ENCODE data around the gene C2orf68. TPM values are rescaled to one million over a fixed set of nuclear protein-coding genes. Genes with fewer than 3 reads are reported as not detected.

C2orf68 gene
- total RNA-seq, 2 donors from 2014 or later = 8.9 to 11.1 TPM

DNA sequence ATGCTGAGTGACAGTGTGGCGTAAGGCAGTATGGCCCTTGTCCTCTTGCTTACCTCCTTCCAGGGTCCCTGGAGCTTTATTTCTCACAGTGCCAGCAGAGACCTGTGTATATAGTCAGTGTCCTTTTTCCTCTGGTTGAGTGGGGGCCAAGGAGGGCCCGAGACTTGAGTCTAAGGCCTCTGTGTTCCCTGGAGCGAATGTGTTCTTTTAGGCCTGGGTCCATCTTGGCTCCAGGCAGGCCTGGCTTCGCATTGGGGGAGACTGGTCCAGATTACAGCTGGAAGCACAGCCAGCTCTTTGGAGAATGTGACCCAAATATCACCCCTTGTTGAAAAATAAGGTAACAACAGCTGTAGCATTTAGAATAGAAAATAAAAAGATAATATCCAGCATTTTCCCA lies 22.7 kb downstream of the C2orf68 start:
- Histone ChIP-seq H3K27ac (peak overlapping the region; percentile 66 to 79), H3K9me3 (no peaks in the 10 kb centered on the region), H3K4me3 (no peak overlapping the region), H3K4me1 (peaks cover 4 to 81% of the 10 kb centered on the region in 2 donors), H3K27me3 (no peaks in the 10 kb centered on the region), H3K36me3 (no peaks in the 10 kb centered on the region)
- TF ChIP-seq, protein P1, sequence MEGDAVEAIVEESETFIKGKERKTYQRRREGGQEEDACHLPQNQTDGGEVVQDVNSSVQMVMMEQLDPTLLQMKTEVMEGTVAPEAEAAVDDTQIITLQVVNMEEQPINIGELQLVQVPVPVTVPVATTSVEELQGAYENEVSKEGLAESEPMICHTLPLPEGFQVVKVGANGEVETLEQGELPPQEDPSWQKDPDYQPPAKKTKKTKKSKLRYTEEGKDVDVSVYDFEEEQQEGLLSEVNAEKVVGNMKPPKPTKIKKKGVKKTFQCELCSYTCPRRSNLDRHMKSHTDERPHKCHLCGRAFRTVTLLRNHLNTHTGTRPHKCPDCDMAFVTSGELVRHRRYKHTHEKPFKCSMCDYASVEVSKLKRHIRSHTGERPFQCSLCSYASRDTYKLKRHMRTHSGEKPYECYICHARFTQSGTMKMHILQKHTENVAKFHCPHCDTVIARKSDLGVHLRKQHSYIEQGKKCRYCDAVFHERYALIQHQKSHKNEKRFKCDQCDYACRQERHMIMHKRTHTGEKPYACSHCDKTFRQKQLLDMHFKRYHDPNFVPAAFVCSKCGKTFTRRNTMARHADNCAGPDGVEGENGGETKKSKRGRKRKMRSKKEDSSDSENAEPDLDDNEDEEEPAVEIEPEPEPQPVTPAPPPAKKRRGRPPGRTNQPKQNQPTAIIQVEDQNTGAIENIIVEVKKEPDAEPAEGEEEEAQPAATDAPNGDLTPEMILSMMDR (IDR thresholded peaks at IDR 0.05) = no peak
- DNase-seq (ENCODE audit: low spot score) = no peak

DNA sequence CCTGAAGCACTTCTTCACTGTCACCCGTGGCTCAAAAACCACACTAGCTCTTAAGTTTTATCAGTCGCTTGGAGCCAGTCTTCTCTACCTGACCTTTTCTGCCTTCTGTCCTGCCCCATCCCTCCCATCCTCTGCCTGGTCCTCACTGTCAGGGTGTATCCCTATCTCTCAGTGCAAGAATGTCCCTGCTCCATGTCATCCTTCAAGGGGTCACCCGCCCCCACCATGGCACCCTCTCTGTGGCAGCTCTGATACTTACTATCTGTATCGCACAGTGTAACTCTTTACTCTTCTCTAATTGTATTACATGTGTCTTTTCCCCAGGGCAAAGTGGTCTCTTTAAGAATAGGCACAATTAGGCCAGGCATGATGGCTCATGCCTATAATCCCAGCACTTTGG lies 23.2 kb downstream of the C2orf68 start:
- Histone ChIP-seq H3K4me3 (no peak overlapping the region), H3K4me1 (peaks cover 4 to 83% of the 10 kb centered on the region in 2 donors), H3K36me3 (no peaks in the 10 kb centered on the region), H3K27me3 (no peaks in the 10 kb centered on the region), H3K27ac (peak overlapping the region; percentile 66 to 79), H3K9me3 (no peaks in the 10 kb centered on the region)
- TF ChIP-seq, protein P1 (IDR thresholded peaks at IDR 0.05) = no peak
- no peak for DNase-seq (ENCODE audit: low spot score)

DNA sequence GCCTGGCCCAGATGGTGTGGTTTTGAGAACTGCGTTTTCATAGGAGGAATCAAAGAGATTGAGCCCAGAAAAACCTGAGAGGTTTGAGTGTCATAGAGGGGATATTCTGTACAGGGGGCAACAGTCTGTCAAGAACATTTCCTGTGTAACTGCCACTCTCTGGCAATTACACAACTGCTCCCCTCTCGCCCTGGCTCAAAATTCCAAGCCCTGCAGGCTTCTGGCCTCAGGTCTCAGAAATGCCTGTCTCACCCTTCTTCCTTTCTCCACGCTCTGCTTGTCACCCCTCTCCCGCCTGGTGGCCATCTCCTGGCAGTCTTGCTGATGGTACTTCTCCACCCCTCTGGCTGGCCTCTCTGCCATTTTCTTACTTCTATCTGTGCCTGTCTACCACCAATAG lies 23.6 kb downstream of the C2orf68 start:
- no peak for DNase-seq (ENCODE audit: low spot score)
- Histone ChIP-seq H3K36me3 (no peaks in the 10 kb centered on the region), H3K4me1 (peaks cover 4 to 83% of the 10 kb centered on the region in 2 donors), H3K9me3 (no peaks in the 10 kb centered on the region), H3K27ac (peak overlapping the region; percentile 66 to 79), H3K4me3 (no peak overlapping the region), H3K27me3 (no peaks in the 10 kb centered on the region)
- TF ChIP-seq, protein P1 (IDR thresholded peaks at IDR 0.05) = no peak

DNA sequence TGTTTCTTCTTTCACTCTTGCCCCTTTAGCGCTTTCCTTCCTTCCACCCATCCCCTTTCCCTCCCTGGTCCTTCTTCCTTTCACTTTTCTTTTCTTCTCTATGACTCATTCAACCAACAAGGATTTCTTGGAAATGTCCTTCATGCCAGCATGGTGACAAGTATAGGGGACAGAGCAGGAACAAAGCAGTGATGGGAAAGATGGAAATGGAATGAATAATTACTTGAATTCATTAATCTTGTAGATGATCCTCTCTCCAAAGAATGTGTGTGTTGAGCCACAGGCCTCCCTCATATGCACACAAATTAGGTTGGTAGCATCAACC lies 26.1 kb downstream of the C2orf68 start:
- peak overlapping the region; percentile 90 to 98 for H3K27ac ChIP-seq
- no peaks in the 10 kb centered on the region for H3K36me3 ChIP-seq
- peak overlapping the region in 1 of 2 donors; percentile 68 for H3K4me3 ChIP-seq
- peaks cover 4 to 67% of the 10 kb centered on the region in 2 donors for H3K4me1 ChIP-seq
- DNase-seq (ENCODE audit: low spot score) = no peak
- H3K9me3 ChIP-seq = no peaks in the 10 kb centered on the region
- no peaks in the 10 kb centered on the region for H3K27me3 ChIP-seq
- TF ChIP-seq, protein P1 (IDR thresholded peaks at IDR 0.05) = no peak

DNA sequence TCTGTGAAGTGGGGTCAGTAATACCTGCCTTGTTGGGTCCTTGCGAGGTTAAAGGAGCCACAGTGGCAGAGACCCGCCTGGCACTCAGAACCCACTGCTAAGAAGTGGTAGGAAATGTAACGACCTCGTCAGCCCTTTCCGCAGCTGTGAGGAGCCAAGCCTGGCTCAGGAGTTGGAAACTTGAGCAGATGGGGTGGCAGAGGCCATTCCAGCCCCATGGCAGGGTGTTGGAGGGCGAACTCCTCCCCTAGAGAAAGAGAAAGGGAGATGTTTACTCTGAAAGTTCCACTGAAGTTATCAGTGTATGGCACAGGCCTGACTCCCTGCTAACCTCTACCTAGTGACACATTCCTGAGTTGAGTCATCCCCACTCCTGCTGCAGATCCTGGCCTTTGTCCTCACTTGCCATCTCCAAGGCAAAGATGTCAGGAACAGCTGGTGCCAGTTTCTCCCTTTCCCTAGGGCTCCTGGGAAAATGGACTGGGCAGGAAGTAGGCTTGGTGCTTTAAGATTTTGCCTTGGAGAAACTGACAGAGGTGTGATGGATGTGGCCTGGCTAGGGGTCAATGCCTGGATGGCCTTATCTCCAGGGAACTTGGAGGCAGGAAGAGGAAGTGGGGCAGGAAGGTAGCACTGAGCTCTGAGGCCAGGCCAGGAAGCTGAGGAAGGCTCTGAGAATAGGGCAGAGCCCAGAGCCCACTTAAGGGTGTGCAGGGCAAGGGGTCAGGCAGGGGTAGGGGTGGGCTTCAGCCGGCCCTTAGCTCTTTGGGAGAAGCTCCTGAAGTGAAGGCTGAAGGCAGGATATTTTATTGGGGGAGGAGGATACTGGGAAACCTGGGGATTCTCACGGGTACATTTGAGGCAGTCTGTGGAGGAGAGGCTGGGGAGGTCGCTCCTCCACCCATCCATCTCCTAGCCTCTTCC lies 26.7 kb downstream of the C2orf68 start:
- peak; percentile 75 for DNase-seq (ENCODE audit: low spot score)
- TF ChIP-seq, protein P1 (IDR thresholded peaks at IDR 0.05) = no peak
- Histone ChIP-seq H3K27ac (peak overlapping the region; percentile 90 to 98), H3K27me3 (no peaks in the 10 kb centered on the region), H3K9me3 (no peaks in the 10 kb centered on the region), H3K4me1 (peaks cover 4 to 63% of the 10 kb centered on the region in 2 donors), H3K4me3 (peak overlapping the region; percentile 63 to 68), H3K36me3 (no peaks in the 10 kb centered on the region)
